Thoracic aorta (tissue), 2 donors: ENCODE results near the gene CLDN22. TPM values are rescaled to one million over a fixed set of nuclear protein-coding genes. Genes with fewer than 3 reads are reported as not detected.

ENCODE experiments used
- ATAC-seq: fragments of 150-250 bp; one replicate; pipeline ENCODE4 v1.8.0; 2017; ENCODE audit warnings: low read depth; ENCODE audit not compliant: insufficient number of reproducible peaks, low FRiP score
- DNase-seq: peaks from one replicate; pipeline ENCODE4 v3.0.0-alpha.2; 2020; ENCODE audit warnings: low spot score
- H3K27ac ChIP-seq, 2 donors: fragments of 200-600 bp; sonication (generic); 1 replicate in 1 of 2; 2 replicates in 1 of 2; pipeline ENCODE4 v1.5.1; 2016; ENCODE audit warnings: mild to moderate bottlenecking in 2 of 2, moderate library complexity in 2 of 2
- H3K27me3 ChIP-seq: fragments of 200-600 bp; sonication (generic); replicated peaks from 2 replicates; pipeline ENCODE4 v1.6.0; 2016; ENCODE audit warnings: mild to moderate bottlenecking; ENCODE audit not compliant: insufficient read depth
- H3K36me3 ChIP-seq: fragments of 200-600 bp; sonication (generic); one replicate; pipeline ENCODE4 v1.5.1; 2016
- H3K4me1 ChIP-seq, 2 donors: fragments of 200-600 bp; sonication (generic); 1 replicate in 1 of 2; 2 replicates in 1 of 2; pipeline versions ENCODE4 v1.5.1 to v1.6.0; 2016; ENCODE audit warnings: low read depth in 2 of 2, mild to moderate bottlenecking in 1 of 2; ENCODE audit not compliant: control insufficient read depth in 1 of 2
- H3K4me3 ChIP-seq: fragments of 200-600 bp; sonication (generic); 2 replicates; pipeline ENCODE4 v1.5.1; 2016; ENCODE audit warnings: mild to moderate bottlenecking
- H3K9me3 ChIP-seq: fragments of 200-600 bp; sonication (generic); 2 replicates; pipeline ENCODE4 v1.5.1; 2016
- total RNA-seq, 2 donors: library from RNA; depleted of rRNA; stranded (reverse); fragments of >200 nt; gene quantifications; one replicate each; pipeline versions ENCODE4 v1.1.0 to v1.2.3, GENCODE V29; 2016
- TF ChIP-seq, protein P1 (sequence below): fragments of 200-600 bp; sonication (generic); IDR thresholded peaks from one replicate; pipeline ENCODE4 v1.5.1; 2019; ENCODE audit warnings: antibody characterized with exemption

The CLDN22 gene
- total RNA-seq, 2 donors from 2014 or later = not detected

DNA sequence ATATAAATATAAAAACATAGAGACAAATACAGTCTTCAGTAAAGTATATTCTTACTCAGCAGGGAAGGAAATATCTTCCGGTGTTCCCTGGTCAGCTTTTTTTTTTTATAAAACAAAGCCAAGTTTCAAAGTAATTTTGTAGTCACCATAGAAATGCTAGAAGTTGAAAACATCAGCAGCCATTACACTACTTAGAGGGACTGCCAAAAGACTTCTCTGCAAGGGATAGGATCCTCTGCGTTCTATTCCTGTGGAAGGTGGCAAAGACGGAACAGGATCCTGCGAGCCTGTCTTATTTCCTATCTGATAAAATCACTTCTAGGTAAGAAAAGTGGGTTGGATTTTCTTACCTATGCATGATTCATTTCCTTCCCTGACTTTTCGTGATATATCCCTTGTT is 19.4 kb downstream of the CLDN22 start:
- no peaks in the 10 kb centered on the region for H3K4me1 ChIP-seq
- no peak overlapping the region for H3K27ac ChIP-seq
- peaks cover 6% of the 10 kb centered on the region for H3K36me3 ChIP-seq
- no peaks in the 10 kb centered on the region for H3K27me3 ChIP-seq
- no peaks in the 10 kb centered on the region for H3K9me3 ChIP-seq
- no peak for ATAC-seq
- no peak overlapping the region for H3K4me3 ChIP-seq
- no peak for DNase-seq
- TF ChIP-seq, protein P1, sequence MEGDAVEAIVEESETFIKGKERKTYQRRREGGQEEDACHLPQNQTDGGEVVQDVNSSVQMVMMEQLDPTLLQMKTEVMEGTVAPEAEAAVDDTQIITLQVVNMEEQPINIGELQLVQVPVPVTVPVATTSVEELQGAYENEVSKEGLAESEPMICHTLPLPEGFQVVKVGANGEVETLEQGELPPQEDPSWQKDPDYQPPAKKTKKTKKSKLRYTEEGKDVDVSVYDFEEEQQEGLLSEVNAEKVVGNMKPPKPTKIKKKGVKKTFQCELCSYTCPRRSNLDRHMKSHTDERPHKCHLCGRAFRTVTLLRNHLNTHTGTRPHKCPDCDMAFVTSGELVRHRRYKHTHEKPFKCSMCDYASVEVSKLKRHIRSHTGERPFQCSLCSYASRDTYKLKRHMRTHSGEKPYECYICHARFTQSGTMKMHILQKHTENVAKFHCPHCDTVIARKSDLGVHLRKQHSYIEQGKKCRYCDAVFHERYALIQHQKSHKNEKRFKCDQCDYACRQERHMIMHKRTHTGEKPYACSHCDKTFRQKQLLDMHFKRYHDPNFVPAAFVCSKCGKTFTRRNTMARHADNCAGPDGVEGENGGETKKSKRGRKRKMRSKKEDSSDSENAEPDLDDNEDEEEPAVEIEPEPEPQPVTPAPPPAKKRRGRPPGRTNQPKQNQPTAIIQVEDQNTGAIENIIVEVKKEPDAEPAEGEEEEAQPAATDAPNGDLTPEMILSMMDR = no peak

DNA sequence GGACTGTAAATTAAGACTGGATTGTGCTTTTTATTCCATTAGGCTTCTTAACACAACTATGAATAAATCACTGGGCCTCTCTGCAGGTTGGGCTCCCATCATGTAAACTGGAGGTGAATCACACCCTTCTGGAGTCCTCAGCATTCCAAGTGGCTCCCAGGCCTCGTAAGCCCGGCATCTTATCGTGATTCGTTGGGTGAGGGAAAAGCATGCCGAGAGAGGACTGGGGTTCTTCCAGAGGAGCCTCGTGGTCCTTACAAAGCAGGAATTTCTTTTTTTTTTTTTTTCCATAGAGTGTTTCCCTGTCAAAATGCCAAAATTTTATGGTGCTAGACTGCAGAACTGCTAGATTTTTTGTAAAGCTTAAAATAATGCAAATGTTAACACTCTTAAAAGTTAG is 20.0 kb downstream of the CLDN22 start:
- H3K27ac ChIP-seq = no peak overlapping the region
- H3K27me3 ChIP-seq = no peaks in the 10 kb centered on the region
- H3K4me3 ChIP-seq = no peak overlapping the region
- DNase-seq = no peak
- peaks cover 7% of the 10 kb centered on the region for H3K36me3 ChIP-seq
- H3K4me1 ChIP-seq = no peaks in the 10 kb centered on the region
- ATAC-seq = no peak
- no peaks in the 10 kb centered on the region for H3K9me3 ChIP-seq
- TF ChIP-seq, protein P1 = no peak

DNA sequence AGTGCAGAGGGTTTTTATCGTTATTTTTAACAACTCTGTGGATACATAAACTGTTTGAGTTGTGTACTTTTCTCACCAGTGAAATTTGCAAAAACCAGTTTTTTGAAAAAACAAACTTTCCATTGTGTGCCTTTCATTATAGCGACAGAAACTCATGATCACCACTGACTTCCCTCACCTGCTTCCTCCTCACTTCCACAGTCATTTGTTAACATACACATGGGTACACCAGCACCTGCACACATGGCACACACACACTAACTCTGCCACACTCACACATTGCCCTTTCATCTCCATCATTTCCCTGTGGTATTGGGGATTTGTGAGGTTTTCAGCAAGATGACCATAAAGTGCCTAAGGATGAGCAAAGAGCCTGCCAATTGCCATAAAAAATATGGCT is 20.6 kb downstream of the CLDN22 start:
- no peaks in the 10 kb centered on the region for H3K27me3 ChIP-seq
- no peaks in the 10 kb centered on the region for H3K4me1 ChIP-seq
- H3K36me3 ChIP-seq = peaks cover 10% of the 10 kb centered on the region
- H3K9me3 ChIP-seq = no peaks in the 10 kb centered on the region
- ATAC-seq (no peak), DNase-seq (no peak)
- TF ChIP-seq, protein P1 = no peak
- no peak overlapping the region for H3K4me3 ChIP-seq
- H3K27ac ChIP-seq = no peak overlapping the region

DNA sequence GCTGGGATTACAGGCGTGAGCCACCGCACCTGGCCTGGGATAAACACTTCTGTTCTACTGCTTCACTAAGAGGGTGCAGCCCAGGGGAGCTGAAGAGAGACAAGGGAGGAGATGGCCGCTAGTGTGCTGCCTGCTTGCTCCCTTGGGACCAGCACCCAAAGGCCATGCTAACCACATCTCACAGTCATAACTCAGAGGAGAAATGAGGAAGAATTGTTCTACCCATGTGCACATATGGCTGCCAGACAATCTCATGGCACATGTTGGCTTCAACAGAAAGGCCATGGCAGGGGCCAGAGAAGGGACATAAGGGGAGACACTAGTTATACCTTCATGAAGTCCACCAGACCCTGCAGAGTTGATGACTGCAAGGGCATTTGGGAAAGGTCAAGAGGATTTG is 22.4 kb downstream of the CLDN22 start:
- H3K36me3 ChIP-seq = peaks cover 13% of the 10 kb centered on the region

DNA sequence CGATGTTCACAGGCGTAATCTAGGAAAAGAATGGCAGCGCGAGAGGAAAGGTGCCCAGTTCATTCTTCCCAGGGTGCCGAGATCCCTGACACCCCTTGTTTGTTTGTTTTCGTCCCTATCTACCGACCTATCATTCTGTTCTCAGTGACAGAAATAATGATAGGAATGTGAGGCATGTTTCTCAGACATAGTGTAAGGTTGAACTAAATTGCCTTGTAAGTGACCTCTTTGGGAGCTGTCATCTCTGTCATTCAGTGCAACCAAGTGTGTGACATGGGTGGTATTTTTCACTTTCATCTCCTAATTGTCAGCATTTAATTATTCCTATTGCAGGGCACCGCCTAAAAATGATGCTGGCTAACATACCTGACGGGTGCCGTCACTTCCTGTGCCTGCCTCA is 24.4 kb downstream of the CLDN22 start:
- no peaks in the 10 kb centered on the region for H3K4me1 ChIP-seq
- H3K4me3 ChIP-seq = no peak overlapping the region
- no peak for ATAC-seq
- no peaks in the 10 kb centered on the region for H3K9me3 ChIP-seq
- no peak overlapping the region for H3K27ac ChIP-seq
- TF ChIP-seq, protein P1 = no peak
- H3K27me3 ChIP-seq = no peaks in the 10 kb centered on the region
- peaks cover 18% of the 10 kb centered on the region for H3K36me3 ChIP-seq
- no peak for DNase-seq

More for the DNA sequence above, 22.4 kb downstream of the CLDN22 start:
- ATAC-seq = no peak
- H3K4me1 ChIP-seq = no peaks in the 10 kb centered on the region
- TF ChIP-seq, protein P1 = no peak
- H3K27ac ChIP-seq = no peak overlapping the region
- no peaks in the 10 kb centered on the region for H3K27me3 ChIP-seq
- no peaks in the 10 kb centered on the region for H3K9me3 ChIP-seq
- no peak for DNase-seq
- no peak overlapping the region for H3K4me3 ChIP-seq
